WTC11 (cell line): ENCODE data around the gene CD320. TPM values are rescaled to one million over a fixed set of nuclear protein-coding genes. Genes with fewer than 3 reads are reported as not detected.

Experiments used
- AR ChIP-seq: fragments of 250-450 bp; sonication (Bioruptor Pico); IDR thresholded peaks from 2 replicates; pipeline ENCODE4 v1.9.0; 2021; ENCODE audit warnings: mild to moderate bottlenecking
- ARID4B ChIP-seq: sonication (generic); formaldehyde crosslinking; IDR thresholded peaks from 2 replicates; pipeline ENCODE4 v1.8.0; 2023; ENCODE audit warnings: missing genetic modification reagents, mild to moderate bottlenecking, borderline replicate concordance
- CREB1 ChIP-seq: sonication (generic); formaldehyde crosslinking; IDR thresholded peaks from 2 replicates; pipeline ENCODE4 v1.8.0; 2023; ENCODE audit warnings: mild to moderate bottlenecking, missing genetic modification reagents
- E2F4 ChIP-seq: sonication (generic); formaldehyde crosslinking; IDR thresholded peaks from 2 replicates; pipeline ENCODE4 v1.8.1; 2022; ENCODE audit warnings: low read depth, mild to moderate bottlenecking, moderate library complexity, missing genetic modification reagents, borderline replicate concordance
- ELF4 ChIP-seq: sonication (generic); formaldehyde crosslinking; IDR thresholded peaks from 2 replicates; pipeline ENCODE4 v1.8.1; 2022; ENCODE audit warnings: low read depth, mild to moderate bottlenecking, moderate library complexity, missing genetic modification reagents
- HMGXB4 ChIP-seq: sonication (generic); formaldehyde crosslinking; IDR thresholded peaks from 2 replicates; pipeline ENCODE4 v1.8.1; 2023; ENCODE audit warnings: mild to moderate bottlenecking, moderate library complexity, missing genetic modification reagents
- MYBL2 ChIP-seq: sonication (generic); formaldehyde crosslinking; IDR thresholded peaks from 2 replicates; pipeline ENCODE4 v1.8.1; 2023; ENCODE audit warnings: mild to moderate bottlenecking, moderate library complexity, missing genetic modification reagents
- SP1 ChIP-seq: sonication (generic); formaldehyde crosslinking; conservative IDR thresholded peaks from 2 replicates; pipeline ENCODE4 v1.8.1; 2022; ENCODE audit warnings: missing genetic modification reagents
- ZNF121 ChIP-seq: sonication (generic); formaldehyde crosslinking; IDR thresholded peaks from 2 replicates; pipeline ENCODE4 v1.8.0; 2023; ENCODE audit warnings: missing genetic modification reagents
- ZNF219 ChIP-seq: sonication (generic); formaldehyde crosslinking; IDR thresholded peaks from 2 replicates; pipeline ENCODE4 v1.8.0; 2023; ENCODE audit warnings: missing genetic modification reagents, mild to moderate bottlenecking, borderline replicate concordance
- ZNF232 ChIP-seq: sonication (generic); formaldehyde crosslinking; IDR thresholded peaks from 2 replicates; pipeline ENCODE4 v1.8.0; 2022; ENCODE audit warnings: mild to moderate bottlenecking, missing genetic modification reagents
- ZNF396 ChIP-seq: fragments of 250-450 bp; sonication (Bioruptor Pico); IDR thresholded peaks from 2 replicates; pipeline ENCODE4 v1.8.0; 2021; ENCODE audit warnings: mild to moderate bottlenecking, moderate library complexity, borderline replicate concordance
- ZSCAN18 ChIP-seq: fragments of 250-450 bp; sonication (Bioruptor Pico); IDR thresholded peaks from 2 replicates; pipeline ENCODE4 v2.1.2; 2022; ENCODE audit warnings: mild to moderate bottlenecking, moderate library complexity
- total RNA-seq: library from RNA; stranded (reverse); gene quantifications from 3 replicates; pipeline ENCODE4 v1.2.3, GENCODE V29; 2021
- TF ChIP-seq, protein P1 (sequence below): fragments of 250-450 bp; sonication (Bioruptor Pico); IDR thresholded peaks from 2 replicates; pipeline ENCODE4 v1.8.0; 2021; ENCODE audit warnings: mild to moderate bottlenecking

The CD320 gene
- total RNA-seq, 1 experiment from 2014 or later = 107 TPM

GRCh38 chr19:8304841-8305621 is 3.1 kb downstream of the CD320 start (continued):
- TF ChIP-seq ARID4B (CRISPR knock-in tag) (0 out of 2 replicates have a peak, but pooled peaks have one; percentile 37), ZNF219 (CRISPR knock-in tag) (no peak), E2F4 (CRISPR knock-in tag) (no peak), ZNF121 (CRISPR knock-in tag) (no peak), HMGXB4 (no peak), ELF4 (CRISPR knock-in tag) (no peak), ZSCAN18 (CRISPR knock-in tag) (no peak), ZNF232 (CRISPR knock-in tag) (no peak), SP1 (CRISPR knock-in tag) (0 out of 2 replicates have a peak, but pooled peaks have one; percentile 45), AR (CRISPR knock-in tag) (no peak), CREB1 (CRISPR knock-in tag) (no peak), MYBL2 (CRISPR knock-in tag) (no peak), ZNF396 (CRISPR knock-in tag) (no peak)
- TF ChIP-seq, protein P1, sequence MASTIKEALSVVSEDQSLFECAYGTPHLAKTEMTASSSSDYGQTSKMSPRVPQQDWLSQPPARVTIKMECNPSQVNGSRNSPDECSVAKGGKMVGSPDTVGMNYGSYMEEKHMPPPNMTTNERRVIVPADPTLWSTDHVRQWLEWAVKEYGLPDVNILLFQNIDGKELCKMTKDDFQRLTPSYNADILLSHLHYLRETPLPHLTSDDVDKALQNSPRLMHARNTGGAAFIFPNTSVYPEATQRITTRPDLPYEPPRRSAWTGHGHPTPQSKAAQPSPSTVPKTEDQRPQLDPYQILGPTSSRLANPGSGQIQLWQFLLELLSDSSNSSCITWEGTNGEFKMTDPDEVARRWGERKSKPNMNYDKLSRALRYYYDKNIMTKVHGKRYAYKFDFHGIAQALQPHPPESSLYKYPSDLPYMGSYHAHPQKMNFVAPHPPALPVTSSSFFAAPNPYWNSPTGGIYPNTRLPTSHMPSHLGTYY (CRISPR knock-in tag) = no peak
